Measurements from ENCODE around the gene IQSEC1. TPM values are rescaled to one million over a fixed set of nuclear protein-coding genes. Genes with fewer than 3 reads are reported as not detected.

The IQSEC1 gene
- total RNA-seq, 1 experiment from 2014 or later = 13.3 TPM

DNA sequence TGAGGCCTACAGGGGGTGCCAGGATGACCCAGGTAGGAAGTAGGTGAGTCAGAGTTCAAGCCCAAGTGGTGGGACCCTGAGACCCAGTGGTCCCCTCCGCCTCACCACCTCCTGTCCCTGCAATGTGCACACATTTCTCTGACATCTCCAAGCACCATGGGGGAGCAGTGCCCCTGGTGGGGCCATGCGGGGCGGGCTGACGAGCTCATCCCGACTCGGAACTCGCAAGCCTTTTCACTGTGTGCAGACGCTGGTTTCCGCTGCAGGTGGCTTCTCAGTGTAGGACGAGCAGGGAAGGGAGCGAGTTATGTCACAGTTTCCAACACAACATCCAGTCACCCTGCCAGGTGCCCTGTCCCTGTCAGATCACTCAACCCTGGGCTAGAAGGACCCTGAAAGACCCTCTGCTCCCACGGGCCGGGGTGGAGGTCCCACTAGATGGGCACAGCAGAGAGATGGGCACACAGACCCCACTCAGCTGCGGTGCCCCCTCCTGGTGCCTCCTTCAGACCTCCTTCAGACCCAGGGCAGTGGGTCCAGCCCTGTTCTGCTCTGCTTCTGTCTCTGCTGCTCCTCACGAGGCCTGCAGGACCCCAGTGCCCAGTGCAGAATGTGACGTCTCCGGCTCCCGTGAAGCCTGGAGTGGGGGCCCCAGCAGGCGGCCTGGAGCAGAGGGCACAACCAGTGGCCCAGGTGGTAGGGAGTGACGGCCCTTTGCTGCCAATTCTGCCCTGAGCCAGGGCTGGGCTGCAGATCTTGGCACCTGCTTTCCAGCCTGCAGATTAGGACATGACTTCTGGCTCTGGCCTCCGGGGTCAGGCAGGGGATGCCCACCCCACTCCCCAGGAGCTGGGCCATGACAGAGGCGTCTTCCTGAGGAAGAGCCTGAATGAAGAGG, 129.9 kb downstream of the IQSEC1 start:
- H3K36me3 Mint-ChIP-seq (ENCODE audit: insufficient read depth, unreplicated experiment) = peaks cover 4% of the 10 kb centered on the region
- no peak for DNase-seq
- no peak overlapping the region for H3K4me3 Mint-ChIP-seq (ENCODE audit: low read depth, unreplicated experiment)
- H3K27me3 Mint-ChIP-seq (ENCODE audit: unreplicated experiment) = no peaks in the 10 kb centered on the region
- CTCF ChIA-PET = no interaction called here
- H3K4me1 Mint-ChIP-seq (ENCODE audit: low read depth, unreplicated experiment) = no peaks in the 10 kb centered on the region
- H3K9me3 Mint-ChIP-seq (ENCODE audit: low read depth, unreplicated experiment) = no peaks in the 10 kb centered on the region
- TF ChIP-seq, protein P1, sequence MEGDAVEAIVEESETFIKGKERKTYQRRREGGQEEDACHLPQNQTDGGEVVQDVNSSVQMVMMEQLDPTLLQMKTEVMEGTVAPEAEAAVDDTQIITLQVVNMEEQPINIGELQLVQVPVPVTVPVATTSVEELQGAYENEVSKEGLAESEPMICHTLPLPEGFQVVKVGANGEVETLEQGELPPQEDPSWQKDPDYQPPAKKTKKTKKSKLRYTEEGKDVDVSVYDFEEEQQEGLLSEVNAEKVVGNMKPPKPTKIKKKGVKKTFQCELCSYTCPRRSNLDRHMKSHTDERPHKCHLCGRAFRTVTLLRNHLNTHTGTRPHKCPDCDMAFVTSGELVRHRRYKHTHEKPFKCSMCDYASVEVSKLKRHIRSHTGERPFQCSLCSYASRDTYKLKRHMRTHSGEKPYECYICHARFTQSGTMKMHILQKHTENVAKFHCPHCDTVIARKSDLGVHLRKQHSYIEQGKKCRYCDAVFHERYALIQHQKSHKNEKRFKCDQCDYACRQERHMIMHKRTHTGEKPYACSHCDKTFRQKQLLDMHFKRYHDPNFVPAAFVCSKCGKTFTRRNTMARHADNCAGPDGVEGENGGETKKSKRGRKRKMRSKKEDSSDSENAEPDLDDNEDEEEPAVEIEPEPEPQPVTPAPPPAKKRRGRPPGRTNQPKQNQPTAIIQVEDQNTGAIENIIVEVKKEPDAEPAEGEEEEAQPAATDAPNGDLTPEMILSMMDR (IDR thresholded peaks at IDR 0.05; ENCODE audit: unreplicated experiment) = no peak
- no TSS peak for BruUV-seq (replicated peaks)
- H3K27ac Mint-ChIP-seq (ENCODE audit: unreplicated experiment) = no peak overlapping the region
- intact Hi-C loops (cut with micrococcal nuclease; ENCODE audit: unreplicated experiment) = no loop called here

DNA sequence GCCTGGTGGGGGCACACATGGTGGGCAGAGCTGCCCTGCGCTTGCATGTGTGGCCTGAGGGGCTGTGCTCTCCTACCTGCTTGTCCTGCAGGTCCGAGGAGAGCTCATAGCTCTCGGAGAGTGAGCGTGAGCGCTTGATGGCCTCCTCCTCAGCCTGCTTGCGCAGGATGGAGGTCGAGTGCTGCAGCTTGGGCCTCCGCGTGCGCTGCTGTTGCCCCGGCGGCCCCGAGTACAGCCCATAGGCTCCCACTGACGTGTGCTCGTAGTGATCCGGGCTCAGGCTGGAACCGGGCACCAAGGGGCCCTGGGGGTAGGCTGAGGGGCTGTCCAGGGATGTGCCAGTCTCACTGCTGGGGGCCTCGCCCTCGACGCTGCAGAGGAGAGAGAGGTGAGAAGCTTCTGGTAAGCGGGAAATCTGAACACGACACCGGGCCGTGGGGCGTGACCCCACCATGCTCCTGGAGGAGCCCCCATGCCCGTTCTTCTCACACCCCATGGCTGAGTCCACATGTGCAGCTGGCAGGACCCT, 131.7 kb downstream of the IQSEC1 start:
- CTCF ChIA-PET = no interaction called here
- Mint-ChIP-seq H3K4me3 (ENCODE audit: low read depth, unreplicated experiment) (no peak overlapping the region), H3K9me3 (ENCODE audit: low read depth, unreplicated experiment) (no peaks in the 10 kb centered on the region), H3K27me3 (ENCODE audit: unreplicated experiment) (no peaks in the 10 kb centered on the region), H3K36me3 (ENCODE audit: insufficient read depth, unreplicated experiment) (peaks cover 4% of the 10 kb centered on the region), H3K27ac (ENCODE audit: unreplicated experiment) (no peak overlapping the region), H3K4me1 (ENCODE audit: low read depth, unreplicated experiment) (no peaks in the 10 kb centered on the region)
- DNase-seq = no peak
- BruUV-seq (replicated peaks) = no TSS peak
- TF ChIP-seq, protein P1 (IDR thresholded peaks at IDR 0.05; ENCODE audit: unreplicated experiment) = no peak
- intact Hi-C loops (cut with micrococcal nuclease; ENCODE audit: unreplicated experiment) = no loop called here

DNA sequence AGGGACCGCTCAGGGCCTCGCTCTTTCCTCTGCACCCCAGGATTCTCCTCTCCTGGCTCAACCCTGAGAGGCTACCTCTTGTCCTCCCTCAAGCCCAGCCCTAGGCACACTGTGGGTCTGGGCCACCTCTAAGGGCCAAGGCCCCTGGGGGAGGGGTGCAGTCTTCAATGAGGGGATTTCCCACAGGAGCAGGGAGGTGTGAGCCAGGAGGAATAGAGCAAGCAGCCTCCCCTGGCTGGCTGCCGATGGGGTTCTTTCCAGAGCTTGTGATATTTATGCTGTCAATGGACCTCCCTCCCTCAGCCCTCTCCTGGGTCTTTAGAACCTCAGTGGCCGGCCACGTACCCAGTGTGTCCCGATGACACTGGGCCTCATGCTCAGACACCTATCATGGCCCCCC, 132.4 kb downstream of the IQSEC1 start:
- CTCF ChIA-PET = no interaction called here

GRCh38 chr3:12939137-12939536, 134.1 kb downstream of the IQSEC1 start:
- no peaks in the 10 kb centered on the region for H3K9me3 Mint-ChIP-seq (ENCODE audit: low read depth, unreplicated experiment)
- DNase-seq = no peak
- TF ChIP-seq, protein P1 (IDR thresholded peaks at IDR 0.05; ENCODE audit: unreplicated experiment) = no peak
- intact Hi-C loops (cut with micrococcal nuclease; ENCODE audit: unreplicated experiment) = no loop called here
- CTCF ChIA-PET = no interaction called here
- BruUV-seq (replicated peaks) = no TSS peak
- no peaks in the 10 kb centered on the region for H3K27me3 Mint-ChIP-seq (ENCODE audit: unreplicated experiment)
- peaks cover 4% of the 10 kb centered on the region for H3K36me3 Mint-ChIP-seq (ENCODE audit: insufficient read depth, unreplicated experiment)
- H3K4me3 Mint-ChIP-seq (ENCODE audit: low read depth, unreplicated experiment) = no peak overlapping the region
- no peaks in the 10 kb centered on the region for H3K4me1 Mint-ChIP-seq (ENCODE audit: low read depth, unreplicated experiment)
- H3K27ac Mint-ChIP-seq (ENCODE audit: unreplicated experiment) = no peak overlapping the region

More for the DNA sequence above, 132.4 kb downstream of the IQSEC1 start:
- no TSS peak for BruUV-seq (replicated peaks)
- H3K27ac Mint-ChIP-seq (ENCODE audit: unreplicated experiment) = no peak overlapping the region
- no peak overlapping the region for H3K4me3 Mint-ChIP-seq (ENCODE audit: low read depth, unreplicated experiment)
- H3K27me3 Mint-ChIP-seq (ENCODE audit: unreplicated experiment) = no peaks in the 10 kb centered on the region
- no peaks in the 10 kb centered on the region for H3K9me3 Mint-ChIP-seq (ENCODE audit: low read depth, unreplicated experiment)
- peaks cover 4% of the 10 kb centered on the region for H3K36me3 Mint-ChIP-seq (ENCODE audit: insufficient read depth, unreplicated experiment)
- no peak for DNase-seq
- H3K4me1 Mint-ChIP-seq (ENCODE audit: low read depth, unreplicated experiment) = no peaks in the 10 kb centered on the region
- TF ChIP-seq, protein P1 (IDR thresholded peaks at IDR 0.05; ENCODE audit: unreplicated experiment) = no peak
- intact Hi-C loops (cut with micrococcal nuclease; ENCODE audit: unreplicated experiment) = no loop called here
